ENCODE measurements around the gene FAM168A. TPM values are rescaled to one million over a fixed set of nuclear protein-coding genes. Genes with fewer than 3 reads are reported as not detected.

The FAM168A gene
- total RNA-seq, 1 donor from 2014 or later: 21.4 TPM

DNA sequence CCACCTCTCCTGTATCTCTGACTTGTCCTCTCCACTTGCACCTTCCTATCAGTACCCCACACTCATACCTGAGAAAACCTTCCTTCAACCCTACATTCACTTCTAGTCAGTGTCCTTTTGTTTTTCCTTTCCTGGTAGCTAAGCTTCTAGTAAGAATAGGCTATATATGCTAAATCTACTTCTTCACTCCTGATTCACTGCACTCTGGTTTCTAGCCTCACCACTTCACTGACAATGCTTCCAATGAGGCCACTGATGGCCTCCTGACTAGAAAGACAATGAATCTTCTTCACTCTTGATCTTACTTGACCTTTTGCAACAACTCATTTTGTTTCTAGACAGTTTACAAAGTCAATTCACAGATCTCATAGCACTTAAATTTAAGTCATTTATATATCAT, 169.7 kb downstream of the FAM168A start:
- DNase-seq (ENCODE audit: extremely low spot score in 2 of 2): no peak
- H3K27me3 ChIP-seq: no peaks in the 10 kb centered on the region
- H3K4me3 ChIP-seq: no peak overlapping the region
- H3K9me3 ChIP-seq: no peaks in the 10 kb centered on the region
- TF ChIP-seq, protein P1, sequence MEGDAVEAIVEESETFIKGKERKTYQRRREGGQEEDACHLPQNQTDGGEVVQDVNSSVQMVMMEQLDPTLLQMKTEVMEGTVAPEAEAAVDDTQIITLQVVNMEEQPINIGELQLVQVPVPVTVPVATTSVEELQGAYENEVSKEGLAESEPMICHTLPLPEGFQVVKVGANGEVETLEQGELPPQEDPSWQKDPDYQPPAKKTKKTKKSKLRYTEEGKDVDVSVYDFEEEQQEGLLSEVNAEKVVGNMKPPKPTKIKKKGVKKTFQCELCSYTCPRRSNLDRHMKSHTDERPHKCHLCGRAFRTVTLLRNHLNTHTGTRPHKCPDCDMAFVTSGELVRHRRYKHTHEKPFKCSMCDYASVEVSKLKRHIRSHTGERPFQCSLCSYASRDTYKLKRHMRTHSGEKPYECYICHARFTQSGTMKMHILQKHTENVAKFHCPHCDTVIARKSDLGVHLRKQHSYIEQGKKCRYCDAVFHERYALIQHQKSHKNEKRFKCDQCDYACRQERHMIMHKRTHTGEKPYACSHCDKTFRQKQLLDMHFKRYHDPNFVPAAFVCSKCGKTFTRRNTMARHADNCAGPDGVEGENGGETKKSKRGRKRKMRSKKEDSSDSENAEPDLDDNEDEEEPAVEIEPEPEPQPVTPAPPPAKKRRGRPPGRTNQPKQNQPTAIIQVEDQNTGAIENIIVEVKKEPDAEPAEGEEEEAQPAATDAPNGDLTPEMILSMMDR (IDR thresholded peaks at IDR 0.05): no peak
- TF ChIP-seq POLR2A (IDR thresholded peaks at IDR 0.05): no peak
- no peak for TF ChIP-seq POLR2AphosphoS5 (IDR thresholded peaks at IDR 0.05; ENCODE audit: insufficient read depth in 1 of 2, low read depth in 1 of 2)
- H3K27ac ChIP-seq: no peak overlapping the region
- no peaks in the 10 kb centered on the region for H3K36me3 ChIP-seq
- intact Hi-C loops (cut with DNase I): no loop called here
- no peaks in the 10 kb centered on the region for H3K4me1 ChIP-seq

DNA sequence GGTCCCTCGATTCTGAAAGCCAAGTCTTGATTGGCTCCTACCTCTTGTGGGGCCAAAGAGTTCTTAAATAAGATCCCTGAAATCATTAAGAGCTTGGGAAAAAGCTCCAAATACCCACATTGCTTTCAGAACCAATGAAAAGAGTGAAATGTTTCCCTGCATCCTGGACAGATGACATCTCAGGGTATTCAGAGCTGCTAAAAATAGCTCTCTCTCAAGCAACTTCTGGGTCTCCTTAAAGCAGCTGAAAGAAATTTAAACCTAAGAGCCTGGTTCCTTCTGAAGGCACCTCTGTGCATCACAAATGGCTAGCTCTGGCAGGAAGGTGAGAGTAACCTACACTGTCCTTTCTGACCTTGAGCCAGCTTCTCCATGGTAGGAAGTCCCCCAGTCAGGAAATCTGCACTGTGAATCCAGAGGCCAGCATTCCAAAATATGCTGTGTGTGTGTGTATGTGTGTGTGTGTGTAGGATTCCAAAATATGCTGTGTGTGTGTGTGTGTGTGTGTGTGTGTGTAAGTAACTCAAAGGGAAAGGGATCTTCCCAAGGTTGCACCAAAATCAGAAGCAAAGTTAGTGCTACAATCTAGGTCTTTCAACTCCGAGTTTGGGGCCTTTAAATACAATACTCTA, 171.6 kb downstream of the FAM168A start:
- TF ChIP-seq POLR2A (IDR thresholded peaks at IDR 0.05): no peak
- TF ChIP-seq POLR2AphosphoS5 (IDR thresholded peaks at IDR 0.05; ENCODE audit: insufficient read depth in 1 of 2, low read depth in 1 of 2): no peak
- TF ChIP-seq, protein P1 (IDR thresholded peaks at IDR 0.05): no peak
- H3K36me3 ChIP-seq: no peaks in the 10 kb centered on the region
- no peaks in the 10 kb centered on the region for H3K4me1 ChIP-seq
- H3K27ac ChIP-seq: no peak overlapping the region
- intact Hi-C loops (cut with DNase I): no loop called here
- no peaks in the 10 kb centered on the region for H3K9me3 ChIP-seq
- DNase-seq (ENCODE audit: extremely low spot score in 2 of 2): no peak
- H3K27me3 ChIP-seq: no peaks in the 10 kb centered on the region
- no peak overlapping the region for H3K4me3 ChIP-seq

DNA sequence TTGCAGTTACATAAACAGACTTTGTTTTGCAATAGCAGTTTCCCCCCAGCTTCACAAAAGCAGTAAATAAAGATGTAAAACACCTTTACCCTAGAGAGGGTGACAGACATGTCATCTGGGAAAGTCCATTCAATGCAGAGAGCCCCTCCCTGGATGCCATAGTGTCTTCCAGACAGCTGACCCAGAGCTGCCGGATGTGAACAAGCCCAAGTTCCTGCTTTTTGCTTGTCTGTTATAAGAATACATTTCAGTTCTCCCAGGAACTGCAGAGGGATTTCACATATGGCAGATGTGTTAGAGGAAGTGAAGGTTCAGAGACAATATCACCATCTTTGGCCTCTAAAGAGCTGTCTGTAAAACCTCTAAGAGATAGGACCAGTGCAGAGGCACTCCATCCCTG, 172.8 kb downstream of the FAM168A start:
- TF ChIP-seq, protein P1 (IDR thresholded peaks at IDR 0.05): no peak
- TF ChIP-seq POLR2A (IDR thresholded peaks at IDR 0.05) (no peak), POLR2AphosphoS5 (IDR thresholded peaks at IDR 0.05; ENCODE audit: insufficient read depth in 1 of 2, low read depth in 1 of 2) (no peak)
- no peaks in the 10 kb centered on the region for H3K9me3 ChIP-seq
- intact Hi-C loops (cut with DNase I): no loop called here

DNA sequence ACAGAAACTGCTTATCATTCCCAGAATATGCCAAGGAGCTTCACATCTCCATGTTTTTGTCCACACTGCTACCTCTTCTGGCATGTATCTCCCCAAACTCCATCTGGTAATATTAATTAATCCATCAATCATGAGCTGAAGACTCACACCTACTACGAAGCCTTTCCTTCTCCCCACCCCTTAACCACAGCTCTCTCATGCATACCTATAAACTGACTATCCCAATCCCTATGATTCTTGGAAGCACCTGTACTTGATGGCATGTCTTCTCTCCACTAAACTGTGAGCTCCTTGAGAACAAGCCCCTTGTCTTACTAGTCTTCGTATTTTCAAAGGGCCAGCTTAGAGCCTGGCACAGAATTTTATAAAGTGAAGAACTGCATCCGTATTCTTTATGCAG, 174.4 kb downstream of the FAM168A start:
- no peaks in the 10 kb centered on the region for H3K4me1 ChIP-seq
- no peak overlapping the region for H3K27ac ChIP-seq
- no peak for DNase-seq (ENCODE audit: extremely low spot score in 2 of 2)
- TF ChIP-seq, protein P1 (IDR thresholded peaks at IDR 0.05): no peak
- no peak for TF ChIP-seq POLR2A (IDR thresholded peaks at IDR 0.05)
- TF ChIP-seq POLR2AphosphoS5 (IDR thresholded peaks at IDR 0.05; ENCODE audit: insufficient read depth in 1 of 2, low read depth in 1 of 2): no peak
- intact Hi-C loops (cut with DNase I): no loop called here
- no peaks in the 10 kb centered on the region for H3K36me3 ChIP-seq
- no peaks in the 10 kb centered on the region for H3K27me3 ChIP-seq
- H3K9me3 ChIP-seq: no peaks in the 10 kb centered on the region
- no peak overlapping the region for H3K4me3 ChIP-seq

More for the DNA sequence above, 172.8 kb downstream of the FAM168A start:
- Histone ChIP-seq H3K4me1 (no peaks in the 10 kb centered on the region), H3K4me3 (no peak overlapping the region), H3K27ac (no peak overlapping the region), H3K27me3 (no peaks in the 10 kb centered on the region), H3K36me3 (no peaks in the 10 kb centered on the region)
- no peak for DNase-seq (ENCODE audit: extremely low spot score in 2 of 2)

DNA sequence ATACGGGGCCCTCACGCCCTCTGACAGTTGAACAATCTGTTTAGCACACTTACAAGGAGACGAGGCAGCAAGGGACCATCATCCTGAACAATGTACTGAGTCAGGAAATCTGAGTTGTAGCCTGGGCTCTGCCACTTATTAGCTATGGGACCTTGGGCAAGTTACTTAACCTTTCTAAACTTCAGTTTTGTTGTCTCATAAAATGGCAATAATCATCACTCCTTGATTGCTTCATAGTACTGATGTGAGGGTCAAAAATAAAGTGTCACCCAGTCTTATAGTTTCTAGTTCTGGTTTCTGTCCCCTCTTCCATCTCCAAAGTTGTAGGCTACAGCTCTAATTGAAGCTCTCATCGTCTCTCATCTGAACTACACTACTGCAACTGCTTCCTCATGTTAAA, 175.0 kb downstream of the FAM168A start:
- no peak for DNase-seq (ENCODE audit: extremely low spot score in 2 of 2)
- Histone ChIP-seq H3K27ac (no peak overlapping the region), H3K4me1 (no peaks in the 10 kb centered on the region), H3K9me3 (no peaks in the 10 kb centered on the region), H3K27me3 (no peaks in the 10 kb centered on the region), H3K4me3 (no peak overlapping the region), H3K36me3 (no peaks in the 10 kb centered on the region)
- TF ChIP-seq POLR2A (IDR thresholded peaks at IDR 0.05): no peak
- no peak for TF ChIP-seq POLR2AphosphoS5 (IDR thresholded peaks at IDR 0.05; ENCODE audit: insufficient read depth in 1 of 2, low read depth in 1 of 2)
- TF ChIP-seq, protein P1 (IDR thresholded peaks at IDR 0.05): no peak
- intact Hi-C loops (cut with DNase I): no loop called here
